PC-3 (cell line): ENCODE data around the gene OR51G1. TPM values are rescaled to one million over a fixed set of nuclear protein-coding genes. Genes with fewer than 3 reads are reported as not detected.

Experiments used
- ATAC-seq: fragments of 200-7000 bp; cut with Tn5 transposase; 2 replicates; pipeline ENCODE4 v1.9.1; 2020; ENCODE audit warnings: mild to moderate bottlenecking, moderate library complexity
- BruUV-seq: library from RNA; stranded (reverse); fragments of 400-500 nt; replicated peaks from 2 replicates; lab custom pipeline; 2021; lab: Mats Ljungman, UMichigan
- CTCF ChIA-PET: fragments of 300-600 bp; sonication (Branson Sonifier 250); formaldehyde crosslinking; loops from one replicate; lab custom pipeline; 2022; ENCODE audit warnings: antibody characterized with exemption; lab: Charles Lee
- POLR2A ChIA-PET: fragments of 300-600 bp; sonication (Branson Sonifier 250); formaldehyde crosslinking; loops from one replicate; lab custom pipeline; 2022; ENCODE audit warnings: antibody characterized with exemption; ENCODE audit not compliant: unreplicated experiment; lab: Charles Lee
- DNase-seq: peaks from one replicate; pipeline ENCODE4 v3.0.0-alpha.2; 2015
- H2AFZ ChIP-seq: fragments of 300-600 bp; sonication (generic); 2 replicates; pipeline ENCODE4 v1.6.0; 2016; ENCODE audit warnings: antibody characterized with exemption, low read length
- H3F3A ChIP-seq: fragments of 300-600 bp; sonication (generic); one replicate; pipeline ENCODE4 v1.6.0; 2017; ENCODE audit warnings: antibody characterized with exemption, low read length, control low read depth, mild to moderate bottlenecking; ENCODE audit not compliant: unreplicated experiment
- H3K27ac ChIP-seq: fragments of 300-600 bp; sonication (generic); 2 replicates; pipeline ENCODE4 v1.5.1; 2016; ENCODE audit warnings: mild to moderate bottlenecking, low read length
- H3K27me3 ChIP-seq: fragments of 300-600 bp; sonication (generic); 2 replicates; pipeline ENCODE4 v1.6.1; 2016; ENCODE audit warnings: low read length, mixed read lengths
- H3K36me3 ChIP-seq: fragments of 300-600 bp; sonication (generic); 2 replicates; pipeline ENCODE4 v1.6.1; 2016; ENCODE audit warnings: low read depth, mixed run types, low read length, mixed read lengths
- H3K4me1 ChIP-seq: fragments of 300-600 bp; sonication (generic); 2 replicates; pipeline ENCODE4 v1.5.1; 2016; ENCODE audit warnings: low read length; ENCODE audit not compliant: insufficient read depth
- H3K4me2 ChIP-seq: fragments of 300-600 bp; sonication (generic); 2 replicates; pipeline ENCODE4 v1.6.0; 2016; ENCODE audit warnings: low read length
- H3K4me3 ChIP-seq: fragments of 300-600 bp; sonication (generic); 2 replicates; pipeline ENCODE4 v1.5.1; 2016; ENCODE audit warnings: mild to moderate bottlenecking, low read length, mixed read lengths
- H3K79me2 ChIP-seq: fragments of 300-600 bp; sonication (generic); 2 replicates; pipeline ENCODE4 v1.6.1; 2017; ENCODE audit warnings: low read length, mixed read lengths
- H3K9ac ChIP-seq: fragments of 300-600 bp; sonication (generic); 2 replicates; pipeline ENCODE4 v1.6.0; 2016; ENCODE audit warnings: mild to moderate bottlenecking, low read length
- H3K9me2 ChIP-seq: fragments of 300-600 bp; sonication (generic); replicated peaks from 2 replicates; pipeline ENCODE4 v1.6.1; 2016; ENCODE audit warnings: mixed run types, low read length, mixed read lengths
- H3K9me3 ChIP-seq: fragments of 300-600 bp; sonication (generic); 2 replicates; pipeline ENCODE4 v1.6.1; 2016; ENCODE audit warnings: low read length, mixed read lengths
- H4K20me1 ChIP-seq: fragments of 300-600 bp; sonication (generic); 2 replicates; pipeline ENCODE4 v1.6.1; 2016; ENCODE audit warnings: low read length, mixed read lengths
- EZH2 ChIP-seq: fragments of 300-600 bp; sonication (generic); IDR thresholded peaks from one replicate; pipeline ENCODE4 v1.6.1; 2017; ENCODE audit warnings: antibody characterized with exemption, mild to moderate bottlenecking, low read length; ENCODE audit not compliant: unreplicated experiment
- EZH2phosphoT487 ChIP-seq: fragments of 300-600 bp; sonication (generic); IDR thresholded peaks from 2 replicates; pipeline ENCODE4 v1.6.1; 2018; ENCODE audit warnings: mild to moderate bottlenecking, antibody characterized with exemption, low read length, borderline replicate concordance
- intact Hi-C: fragments of 100-400 bp; cut with micrococcal nuclease; formaldehyde crosslinking; loops from 2 replicates; pipeline ENCODE4 v1.9.0; 2023
- total RNA-seq: library from RNA; depleted of rRNA; stranded (reverse); fragments of >200 nt; gene quantifications from 2 replicates; pipeline ENCODE4 v1.2.3, GENCODE V29; 2014
- TF ChIP-seq, protein P1 (sequence below): fragments of 300-600 bp; sonication (generic); conservative IDR thresholded peaks from 2 replicates; pipeline ENCODE4 v1.5.1; 2017; ENCODE audit warnings: antibody characterized with exemption, low read depth, mild to moderate bottlenecking, low read length

OR51G1 gene
- total RNA-seq, 1 experiment from 2014 or later: not detected

DNA sequence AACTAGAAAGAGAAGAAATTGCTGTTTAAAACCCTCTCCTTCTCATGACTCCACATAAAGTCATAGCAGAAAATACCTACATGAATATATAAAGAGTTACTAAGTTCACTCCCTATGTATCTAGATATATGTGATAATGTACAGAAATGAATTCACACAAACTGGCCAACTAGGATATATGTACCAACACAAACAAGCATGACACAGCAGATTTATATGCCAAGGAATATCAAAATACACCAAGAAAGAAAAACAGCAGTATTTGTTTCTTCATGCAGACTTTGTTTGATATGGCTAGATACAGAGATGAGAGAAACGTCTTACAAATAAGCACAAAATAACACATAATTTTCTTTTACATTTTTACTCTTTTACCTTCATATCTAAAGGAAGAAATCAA is 1.8 kb downstream of the OR51G1 start:
- no peaks in the 10 kb centered on the region for H3K27me3 ChIP-seq
- no peak overlapping the region for H3K4me2 ChIP-seq
- no peaks in the 10 kb centered on the region for H3F3A ChIP-seq
- no peak for ATAC-seq
- no peak overlapping the region for H3K27ac ChIP-seq
- H4K20me1 ChIP-seq: no peaks in the 10 kb centered on the region
- no peak for DNase-seq
- CTCF ChIA-PET: no interaction called here
- no peaks in the 10 kb centered on the region for H3K79me2 ChIP-seq
- POLR2A ChIA-PET: no interaction called here
- H2AFZ ChIP-seq: no peak overlapping the region
- no peaks in the 10 kb centered on the region for H3K4me1 ChIP-seq
- no peak overlapping the region for H3K9ac ChIP-seq
- no TSS peak for BruUV-seq
- no peaks in the 10 kb centered on the region for H3K9me2 ChIP-seq
- intact Hi-C loops: no loop called here
- no peaks in the 10 kb centered on the region for H3K9me3 ChIP-seq
- H3K4me3 ChIP-seq: no peak overlapping the region
- H3K36me3 ChIP-seq: no peaks in the 10 kb centered on the region
- TF ChIP-seq EZH2phosphoT487 (no peak), EZH2 (no peak)
- TF ChIP-seq, protein P1, sequence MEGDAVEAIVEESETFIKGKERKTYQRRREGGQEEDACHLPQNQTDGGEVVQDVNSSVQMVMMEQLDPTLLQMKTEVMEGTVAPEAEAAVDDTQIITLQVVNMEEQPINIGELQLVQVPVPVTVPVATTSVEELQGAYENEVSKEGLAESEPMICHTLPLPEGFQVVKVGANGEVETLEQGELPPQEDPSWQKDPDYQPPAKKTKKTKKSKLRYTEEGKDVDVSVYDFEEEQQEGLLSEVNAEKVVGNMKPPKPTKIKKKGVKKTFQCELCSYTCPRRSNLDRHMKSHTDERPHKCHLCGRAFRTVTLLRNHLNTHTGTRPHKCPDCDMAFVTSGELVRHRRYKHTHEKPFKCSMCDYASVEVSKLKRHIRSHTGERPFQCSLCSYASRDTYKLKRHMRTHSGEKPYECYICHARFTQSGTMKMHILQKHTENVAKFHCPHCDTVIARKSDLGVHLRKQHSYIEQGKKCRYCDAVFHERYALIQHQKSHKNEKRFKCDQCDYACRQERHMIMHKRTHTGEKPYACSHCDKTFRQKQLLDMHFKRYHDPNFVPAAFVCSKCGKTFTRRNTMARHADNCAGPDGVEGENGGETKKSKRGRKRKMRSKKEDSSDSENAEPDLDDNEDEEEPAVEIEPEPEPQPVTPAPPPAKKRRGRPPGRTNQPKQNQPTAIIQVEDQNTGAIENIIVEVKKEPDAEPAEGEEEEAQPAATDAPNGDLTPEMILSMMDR: no peak

DNA sequence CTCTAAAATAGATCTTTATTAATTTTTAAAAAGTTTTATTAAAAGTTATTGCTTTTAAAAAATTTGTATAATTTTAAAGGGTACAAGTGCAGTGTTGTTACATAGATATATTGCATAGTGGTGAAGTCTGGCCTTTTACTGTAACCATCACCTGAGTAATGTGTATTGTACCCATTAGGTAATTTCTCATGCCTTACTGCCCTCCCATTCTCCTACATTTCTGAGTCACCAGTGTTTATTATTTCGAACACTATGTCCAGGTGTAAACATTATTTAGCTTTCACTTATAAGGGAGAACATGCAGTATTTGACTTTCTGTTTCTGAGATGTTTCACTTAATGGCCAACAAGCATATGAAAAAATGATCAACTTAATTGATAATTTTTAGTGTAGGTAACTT is 2.3 kb downstream of the OR51G1 start:
- H3K36me3 ChIP-seq: no peaks in the 10 kb centered on the region
- H2AFZ ChIP-seq: no peak overlapping the region
- H3K4me3 ChIP-seq: no peak overlapping the region
- no peaks in the 10 kb centered on the region for H3F3A ChIP-seq
- ChIA-PET CTCF (no interaction called here), POLR2A (no interaction called here)
- no peak for ATAC-seq
- H3K4me2 ChIP-seq: no peak overlapping the region
- no peaks in the 10 kb centered on the region for H3K9me2 ChIP-seq
- H3K4me1 ChIP-seq: no peaks in the 10 kb centered on the region
- no peaks in the 10 kb centered on the region for H4K20me1 ChIP-seq
- DNase-seq: no peak
- H3K9ac ChIP-seq: no peak overlapping the region
- H3K9me3 ChIP-seq: no peaks in the 10 kb centered on the region
- H3K79me2 ChIP-seq: no peaks in the 10 kb centered on the region
- no peak for TF ChIP-seq EZH2
- TF ChIP-seq EZH2phosphoT487: no peak
- H3K27me3 ChIP-seq: no peaks in the 10 kb centered on the region
- intact Hi-C loops: no loop called here
- no TSS peak for BruUV-seq
- H3K27ac ChIP-seq: no peak overlapping the region

DNA sequence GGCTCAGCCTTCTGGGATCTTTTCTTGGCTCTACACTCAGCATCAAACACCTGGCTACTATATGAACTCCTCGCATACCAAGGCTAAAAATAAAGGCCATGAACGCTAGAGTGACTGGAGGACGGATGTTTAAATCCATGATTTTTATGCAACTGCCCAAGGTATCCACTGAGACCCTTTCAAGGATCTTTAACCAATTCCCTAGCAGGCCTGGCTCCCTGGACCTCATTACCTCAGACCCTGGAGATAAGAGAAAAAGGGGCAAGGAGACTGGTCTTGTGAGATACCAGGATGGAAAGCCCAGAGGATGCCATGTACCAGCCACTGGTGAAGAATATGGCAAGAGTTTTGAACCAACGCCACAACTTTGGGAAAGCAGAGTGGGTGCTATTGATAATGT is 4.9 kb downstream of the OR51G1 start, which contains the start of gene OR51G2:
TSS of gene OR51G2 (minus strand) at position 101 of the 400 bp plus-strand sequence. CDS start 3,687 bp downstream, outside the sequence.
- no peaks in the 10 kb centered on the region for H3K36me3 ChIP-seq
- H3K9me2 ChIP-seq: no peaks in the 10 kb centered on the region
- H3K79me2 ChIP-seq: no peaks in the 10 kb centered on the region
- H2AFZ ChIP-seq: no peak within 1 kb of the TSS
- no TSS peak for BruUV-seq
- no peaks in the 10 kb centered on the region for H3K4me1 ChIP-seq
- TF ChIP-seq EZH2phosphoT487: no peak
- no peaks in the 10 kb centered on the region for H4K20me1 ChIP-seq
- POLR2A ChIA-PET: no interaction called here
- no peaks in the 10 kb centered on the region for H3K9me3 ChIP-seq
- no peak within 1 kb of the TSS for H3K4me3 ChIP-seq
- H3K27ac ChIP-seq: no peak within 1 kb of the TSS
- H3K4me2 ChIP-seq: no peak within 1 kb of the TSS
- H3K27me3 ChIP-seq: no peaks in the 10 kb centered on the region
- ATAC-seq (no peak), DNase-seq (no peak)
- no peaks in the 10 kb centered on the region for H3F3A ChIP-seq
- no peak within 1 kb of the TSS for H3K9ac ChIP-seq
- intact Hi-C loops: no loop called here
- CTCF ChIA-PET: no interaction called here

DNA sequence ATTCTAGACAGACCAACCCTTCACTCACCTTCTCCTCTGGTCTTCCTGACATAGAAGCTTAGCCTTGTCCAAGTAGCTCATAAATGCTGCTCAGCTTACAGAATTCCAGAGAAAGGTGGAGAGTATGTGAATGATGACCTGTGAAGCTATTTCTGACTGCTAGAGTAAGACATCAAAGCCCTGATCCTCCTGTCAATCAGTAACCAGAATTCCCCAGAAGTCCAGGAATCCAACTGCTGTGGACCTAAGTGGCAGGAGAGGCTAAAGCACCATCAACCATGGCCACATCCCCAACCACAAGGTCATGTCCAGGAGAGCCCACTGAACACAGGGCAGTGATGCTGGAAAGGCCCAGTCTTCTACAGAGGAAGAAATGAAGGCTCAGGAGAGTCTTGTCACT is 7.6 kb downstream of the OR51G1 start:
- ChIA-PET CTCF (no interaction called here), POLR2A (no interaction called here)
- Histone ChIP-seq H2AFZ (no peak overlapping the region), H4K20me1 (no peaks in the 10 kb centered on the region), H3K9me3 (no peaks in the 10 kb centered on the region), H3K79me2 (no peaks in the 10 kb centered on the region), H3K4me2 (no peak overlapping the region), H3K27me3 (no peaks in the 10 kb centered on the region), H3K4me3 (no peak overlapping the region), H3K9ac (no peak overlapping the region), H3K9me2 (no peaks in the 10 kb centered on the region), H3K36me3 (no peaks in the 10 kb centered on the region), H3F3A (no peaks in the 10 kb centered on the region), H3K4me1 (no peaks in the 10 kb centered on the region), H3K27ac (no peak overlapping the region)
- BruUV-seq: no TSS peak
- ATAC-seq (no peak), DNase-seq (no peak)
- TF ChIP-seq, protein P1: no peak
- TF ChIP-seq EZH2phosphoT487 (no peak), EZH2 (no peak)
- intact Hi-C loops: no loop called here
